K562 (cell line): ENCODE results near the gene TLK2. TPM values are rescaled to one million over a fixed set of nuclear protein-coding genes. Genes with fewer than 3 reads are reported as not detected.

Source experiments
- ATAC-seq: fragments of 200-7000 bp; cut with Tn5 transposase; 3 replicates; pipeline ENCODE4 v1.9.1; 2020; ENCODE audit warnings: moderate library complexity
- BruUV-seq: library from RNA; stranded (reverse); fragments of 400-500 nt; replicated peaks from 2 replicates; lab custom pipeline; 2021; lab: Mats Ljungman, UMichigan
- CTCF ChIA-PET: fragments of 300-600 bp; formaldehyde crosslinking; extraction: SDS; loops from one replicate; lab custom pipeline; 2021; ENCODE audit warnings: low intra/inter-chr PET ratio; lab: Yijun Ruan, JAX
- POLR2A ChIA-PET: fragments of 300-600, 350-650 bp; sonication (Branson Sonifier 250); formaldehyde crosslinking; extraction: SDS; loops from one replicate; lab custom pipeline; 2021; ENCODE audit warnings: antibody characterized with exemption, inconsistent platforms; lab: Yijun Ruan, JAX
- DNase-seq, 4 experiments: peaks; one replicate each; pipeline versions ENCODE4 v3.0.0 to v3.0.0-alpha.2; 2011 to 2018; ENCODE audit warnings: low spot score in 3 of 4, mixed read lengths in 3 of 4; ENCODE audit errors: extremely low read depth in 1 of 4
- FAIRE-seq: peaks from 2 replicates; lab custom pipeline; 2011; peaks lifted over from hg19 to GRCh38; lab: Jason Lieb, UNC
- H2AFZ ChIP-seq: 2 replicates; pipeline ENCODE4 v1.6.0; 2011; ENCODE audit warnings: low read depth, low read length, control low read depth, inconsistent platforms
- H3K27ac ChIP-seq: fragments of 200-600 bp; 3 replicates; pipeline ENCODE4 v1.8.0; 2011; ENCODE audit warnings: low read depth, mild to moderate bottlenecking, control low read depth, inconsistent platforms, low read length, moderate library complexity, mixed read lengths; ENCODE audit errors: extremely low read depth
- H3K27me3 ChIP-seq, 2 experiments: fragments of 300-600 bp in 1 of 2; 2 replicates in 1 of 2; 3 replicates in 1 of 2; pipeline versions ENCODE4 v1.6.0 to v1.8.0; 2011; ENCODE audit warnings: inconsistent platforms in 2 of 2, low read length in 2 of 2, mild to moderate bottlenecking in 1 of 2, mixed read lengths in 1 of 2, moderate library complexity in 1 of 2; ENCODE audit not compliant: control insufficient read depth in 2 of 2, insufficient read depth in 2 of 2
- H3K36me3 ChIP-seq: fragments of 300-600 bp; 3 replicates; pipeline ENCODE4 v1.8.0; 2011; ENCODE audit warnings: mild to moderate bottlenecking, low read length, inconsistent platforms; ENCODE audit not compliant: control insufficient read depth, insufficient read depth
- H3K4me1 ChIP-seq, 2 experiments: fragments of 200-600 bp in 1 of 2; replicated peaks in 1 of 2; 2 replicates in 1 of 2; 3 replicates in 1 of 2; pipeline versions ENCODE4 v1.5.1 to v1.8.0; 2011; ENCODE audit warnings: inconsistent platforms in 2 of 2, low read length in 2 of 2, mild to moderate bottlenecking in 1 of 2, mixed read lengths in 1 of 2, moderate library complexity in 1 of 2; ENCODE audit not compliant: control insufficient read depth in 2 of 2, insufficient read depth in 2 of 2
- H3K4me2 ChIP-seq: 2 replicates; pipeline ENCODE4 v1.6.1; 2011; ENCODE audit warnings: low read length, control low read depth, inconsistent platforms, mixed read lengths; ENCODE audit not compliant: insufficient read depth
- H3K4me3 ChIP-seq: fragments of 200-600 bp; sonication (generic), shearing (Covaris generic); 2 replicates; pipeline ENCODE4 v1.5.1; 2016; ENCODE audit warnings: control low read depth, inconsistent platforms
- H3K79me2 ChIP-seq: fragments of 200-600 bp; 3 replicates; pipeline ENCODE4 v1.8.0; 2011; ENCODE audit warnings: low read length, inconsistent platforms; ENCODE audit not compliant: control insufficient read depth, insufficient read depth
- H3K9ac ChIP-seq, 2 experiments: 2 replicates each; pipeline versions ENCODE4 v1.6.0 to v1.6.1; 2011; ENCODE audit warnings: low read depth in 2 of 2, low read length in 2 of 2, control low read depth in 1 of 2, inconsistent platforms in 1 of 2, mild to moderate bottlenecking in 1 of 2, mixed read lengths in 1 of 2; ENCODE audit not compliant: insufficient read depth in 1 of 2
- H3K9me1 ChIP-seq: one replicate; pipeline ENCODE4 v1.6.0; 2011; ENCODE audit warnings: inconsistent platforms, mild to moderate bottlenecking, low read length, moderate library complexity; ENCODE audit not compliant: control insufficient read depth, insufficient read depth
- H3K9me3 ChIP-seq: replicated peaks from 2 replicates; pipeline ENCODE4 v1.5.1; 2011; ENCODE audit warnings: low read depth, low read length, inconsistent platforms; ENCODE audit not compliant: control insufficient read depth, insufficient read depth
- H4K20me1 ChIP-seq: replicated peaks from 2 replicates; pipeline ENCODE4 v1.6.1; 2011; ENCODE audit warnings: low read length, inconsistent platforms, mixed read lengths; ENCODE audit not compliant: control insufficient read depth, insufficient read depth
- CBX3 ChIP-seq, 2 experiments: IDR thresholded peaks; 1 replicate in 1 of 2; 2 replicates in 1 of 2; pipeline ENCODE4 v1.6.1; 2012; ENCODE audit warnings: inconsistent platforms in 2 of 2, low read length in 2 of 2, borderline replicate concordance in 1 of 2, control low read depth in 1 of 2
- GATA2 ChIP-seq: sonication (generic); formaldehyde crosslinking; IDR thresholded peaks from 2 replicates; pipeline ENCODE4 v1.4.0; 2020; ENCODE audit warnings: mild to moderate bottlenecking, missing genetic modification reagents
- LARP7 ChIP-seq: fragments of 450-650 bp; IDR thresholded peaks from 2 replicates; pipeline ENCODE4 v1.6.1; 2016
- MED1 ChIP-seq: sonication (generic); formaldehyde crosslinking; IDR thresholded peaks from 2 replicates; pipeline ENCODE4 v1.8.1; 2023; ENCODE audit warnings: missing genetic modification reagents, borderline replicate concordance
- MYNN ChIP-seq, 2 experiments: sonication (generic); formaldehyde crosslinking in 1 of 2; IDR thresholded peaks; 2 replicates each; pipeline versions ENCODE4 v1.5.0 to v1.6.1; 2016 to 2020; ENCODE audit warnings: antibody characterized with exemption in 1 of 2, missing genetic modification reagents in 1 of 2
- PML ChIP-seq: IDR thresholded peaks from 2 replicates; pipeline ENCODE4 v1.6.1; 2012; ENCODE audit warnings: low read length, inconsistent platforms
- POLR2AphosphoS5 ChIP-seq: IDR thresholded peaks from 2 replicates; pipeline ENCODE4 v1.6.1; 2011; ENCODE audit warnings: mild to moderate bottlenecking, low read depth, low read length, moderate library complexity; ENCODE audit not compliant: control insufficient read depth, insufficient read depth
- SMAD4 ChIP-seq: fragments of 250-450 bp; sonication (Bioruptor Pico); conservative IDR thresholded peaks from 2 replicates; pipeline ENCODE4 v1.8.0; 2021; ENCODE audit warnings: inconsistent platforms, mild to moderate bottlenecking, moderate library complexity
- ZNF354B ChIP-seq: fragments of 250-450 bp; sonication (Bioruptor Pico); IDR thresholded peaks from 2 replicates; pipeline ENCODE4 v1.4.0; 2020
- WGBS: fragments of 100-300 bp; shearing (Covaris generic); methylation state at CpG from one replicate; pipeline ENCODE4 v1.1.6; 2016; ENCODE audit warnings: low coverage, mixed read lengths; ENCODE audit not compliant: insufficient coverage; ENCODE audit errors: missing lambda C conversion rate; 5-methylcytosine and 5-hydroxymethylcytosine counted together
- in situ Hi-C: fragments of 300-500 bp; cut with MboI; formaldehyde crosslinking; loops from 4 replicates; pipeline ENCODE4 v1.15.0; 2018; ENCODE audit warnings: inconsistent platforms, mixed read lengths
- intact Hi-C: fragments of 100-400 bp; cut with micrococcal nuclease; formaldehyde crosslinking; loops from 2 replicates; pipeline ENCODE4 v1.14.2; 2022
- polyA plus RNA-seq, 8 experiments: library from polyadenylated mRNA; depleted of rRNA in 4 of 8; stranded (reverse) in 5 of 8; unstranded in 3 of 8; fragments of >200 nt; fragmentation: Nextera tagmentation in 2 of 8; fragmentation: Illumina TruSeq in 1 of 8; extraction: Ambion mirVana in 2 of 8; extraction: Trizol in 1 of 8; gene quantifications; 2 replicates each; pipeline versions ENCODE4 v1.2.1 to v1.2.3, GENCODE V29; 2011 to 2014; ENCODE audit warnings: inconsistent platforms in 1 of 8, missing spikeins in 1 of 8
- total RNA-seq, 7 experiments: library from RNA; depleted of rRNA in 6 of 7; stranded (reverse); fragments of >200 nt in 6 of 7; fragmentation: Illumina TruSeq in 2 of 7; extraction: Trizol in 2 of 7; gene quantifications; 2 replicates each; pipeline versions ENCODE4 v1.2.1 to v1.2.3, GENCODE V29; 2011 to 2021; ENCODE audit warnings: low replicate concordance in 1 of 7
- TF ChIP-seq, protein P1 (sequence below): sonication (generic); formaldehyde crosslinking; IDR thresholded peaks from 2 replicates; pipeline ENCODE4 v1.4.0; 2020; ENCODE audit warnings: mild to moderate bottlenecking, missing genetic modification reagents
- TF ChIP-seq, protein P2 (sequence below): fragments of 450-650 bp; formaldehyde crosslinking; IDR thresholded peaks from 2 replicates; pipeline ENCODE4 v1.4.0; 2020; ENCODE audit warnings: mild to moderate bottlenecking, moderate library complexity
- TF ChIP-seq, protein P3 (sequence below): fragments of 250-450 bp; sonication (Bioruptor Pico); IDR thresholded peaks from 2 replicates; pipeline ENCODE4 v1.8.0; 2021; ENCODE audit warnings: moderate library complexity, mild to moderate bottlenecking, inconsistent platforms

The TLK2 gene
- total and polyA plus RNA-seq, 9 of the 15 experiments (the other 6 are each of a cell fraction or from before 2014, with no cell fraction given), result 10.1 to 51.9 (median 32.4) TPM

DNA sequence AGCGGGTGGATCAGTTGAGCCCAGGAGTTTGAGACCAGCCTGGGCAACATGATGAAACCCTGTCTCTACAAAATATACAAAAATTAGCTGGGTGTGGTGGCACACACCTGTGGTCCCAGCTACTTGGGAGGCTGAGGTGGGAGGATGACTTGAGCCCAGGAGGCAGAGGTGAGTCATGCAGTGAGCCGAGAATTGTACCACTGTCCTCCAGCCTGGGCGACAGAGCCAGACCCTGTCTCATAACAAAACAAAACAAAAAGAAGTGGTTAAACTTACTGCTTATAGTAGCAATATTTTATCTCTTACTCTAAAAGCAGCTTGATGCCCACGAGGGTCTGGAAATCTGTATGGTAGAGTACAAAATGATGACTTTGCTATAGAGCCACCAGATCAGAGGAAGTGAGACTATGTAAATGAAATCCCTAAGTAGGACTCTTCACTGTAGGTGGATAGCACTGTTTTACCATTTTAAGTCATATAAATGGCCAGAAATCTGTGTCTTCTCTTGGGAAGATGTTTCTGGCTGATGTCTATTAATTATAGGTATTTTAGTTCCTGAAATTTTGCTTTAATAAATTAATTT is 88.5 kb downstream of the TLK2 start (continued):
- TF ChIP-seq, protein P1, sequence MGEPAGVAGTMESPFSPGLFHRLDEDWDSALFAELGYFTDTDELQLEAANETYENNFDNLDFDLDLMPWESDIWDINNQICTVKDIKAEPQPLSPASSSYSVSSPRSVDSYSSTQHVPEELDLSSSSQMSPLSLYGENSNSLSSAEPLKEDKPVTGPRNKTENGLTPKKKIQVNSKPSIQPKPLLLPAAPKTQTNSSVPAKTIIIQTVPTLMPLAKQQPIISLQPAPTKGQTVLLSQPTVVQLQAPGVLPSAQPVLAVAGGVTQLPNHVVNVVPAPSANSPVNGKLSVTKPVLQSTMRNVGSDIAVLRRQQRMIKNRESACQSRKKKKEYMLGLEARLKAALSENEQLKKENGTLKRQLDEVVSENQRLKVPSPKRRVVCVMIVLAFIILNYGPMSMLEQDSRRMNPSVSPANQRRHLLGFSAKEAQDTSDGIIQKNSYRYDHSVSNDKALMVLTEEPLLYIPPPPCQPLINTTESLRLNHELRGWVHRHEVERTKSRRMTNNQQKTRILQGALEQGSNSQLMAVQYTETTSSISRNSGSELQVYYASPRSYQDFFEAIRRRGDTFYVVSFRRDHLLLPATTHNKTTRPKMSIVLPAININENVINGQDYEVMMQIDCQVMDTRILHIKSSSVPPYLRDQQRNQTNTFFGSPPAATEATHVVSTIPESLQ (CRISPR knock-in tag), result no peak

DNA sequence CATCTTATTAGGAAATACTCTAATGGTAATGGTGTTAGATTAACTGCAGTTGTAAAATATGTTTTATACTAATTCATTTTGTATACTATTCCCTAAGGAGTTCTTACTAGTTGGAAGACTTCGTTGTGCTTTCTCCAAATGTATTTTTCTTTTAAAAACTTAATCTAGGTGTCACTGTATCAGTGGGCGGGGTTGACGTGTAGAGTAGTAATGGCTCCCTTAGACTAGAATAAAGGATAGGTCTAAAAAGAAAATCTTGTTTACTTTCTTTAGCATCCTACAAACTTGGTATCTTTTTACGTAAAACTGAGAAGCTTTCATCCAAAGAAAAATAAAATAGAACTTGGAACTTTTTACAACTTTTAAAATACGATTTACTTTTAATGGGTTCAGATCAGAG is 93.9 kb downstream of the TLK2 start:
- Histone ChIP-seq H3K4me3 (no peak overlapping the region), H2AFZ (no peak overlapping the region), H3K4me1 (no peaks in the 10 kb centered on the region), H3K4me2 (no peak overlapping the region), H3K79me2 (no peaks in the 10 kb centered on the region), H4K20me1 (no peaks in the 10 kb centered on the region), H3K27ac (no peak overlapping the region), H3K27me3 (no peaks in the 10 kb centered on the region), H3K9ac (no peak overlapping the region), H3K36me3 (peaks cover 42% of the 10 kb centered on the region), H3K9me1 (no peaks in the 10 kb centered on the region), H3K9me3 (no peaks in the 10 kb centered on the region)
- WGBS, result 92% methylated on average over 5 of the region's 5 CpGs
- in situ Hi-C loops (no loop called here), intact Hi-C loops (no loop called here)
- POLR2A ChIA-PET, result interaction anchor here (0.6 to 0.8 kb wide), 3 partner anchors 8 to 973 kb away, joined by 3 read pairs; no protein-coding TSS in a partner anchor
- CTCF ChIA-PET, result no interaction called here
- FAIRE-seq, result no peak
- no peak for ATAC-seq
- TF ChIP-seq SMAD4 (CRISPR knock-in tag), result no peak
- TF ChIP-seq CBX3 (IDR thresholded peaks at IDR 0.05; ENCODE audit: borderline replicate concordance in 1 of 2, low read length in 2 of 2), result no peak
- TF ChIP-seq POLR2AphosphoS5, result no peak
- TF ChIP-seq, protein P2, sequence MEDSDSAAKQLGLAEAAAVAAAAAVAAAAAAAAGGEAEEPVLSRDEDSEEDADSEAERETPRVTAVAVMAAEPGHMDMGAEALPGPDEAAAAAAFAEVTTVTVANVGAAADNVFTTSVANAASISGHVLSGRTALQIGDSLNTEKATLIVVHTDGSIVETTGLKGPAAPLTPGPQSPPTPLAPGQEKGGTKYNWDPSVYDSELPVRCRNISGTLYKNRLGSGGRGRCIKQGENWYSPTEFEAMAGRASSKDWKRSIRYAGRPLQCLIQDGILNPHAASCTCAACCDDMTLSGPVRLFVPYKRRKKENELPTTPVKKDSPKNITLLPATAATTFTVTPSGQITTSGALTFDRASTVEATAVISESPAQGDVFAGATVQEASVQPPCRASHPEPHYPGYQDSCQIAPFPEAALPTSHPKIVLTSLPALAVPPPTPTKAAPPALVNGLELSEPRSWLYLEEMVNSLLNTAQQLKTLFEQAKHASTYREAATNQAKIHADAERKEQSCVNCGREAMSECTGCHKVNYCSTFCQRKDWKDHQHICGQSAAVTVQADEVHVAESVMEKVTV, result no peak
- TF ChIP-seq, protein P3, sequence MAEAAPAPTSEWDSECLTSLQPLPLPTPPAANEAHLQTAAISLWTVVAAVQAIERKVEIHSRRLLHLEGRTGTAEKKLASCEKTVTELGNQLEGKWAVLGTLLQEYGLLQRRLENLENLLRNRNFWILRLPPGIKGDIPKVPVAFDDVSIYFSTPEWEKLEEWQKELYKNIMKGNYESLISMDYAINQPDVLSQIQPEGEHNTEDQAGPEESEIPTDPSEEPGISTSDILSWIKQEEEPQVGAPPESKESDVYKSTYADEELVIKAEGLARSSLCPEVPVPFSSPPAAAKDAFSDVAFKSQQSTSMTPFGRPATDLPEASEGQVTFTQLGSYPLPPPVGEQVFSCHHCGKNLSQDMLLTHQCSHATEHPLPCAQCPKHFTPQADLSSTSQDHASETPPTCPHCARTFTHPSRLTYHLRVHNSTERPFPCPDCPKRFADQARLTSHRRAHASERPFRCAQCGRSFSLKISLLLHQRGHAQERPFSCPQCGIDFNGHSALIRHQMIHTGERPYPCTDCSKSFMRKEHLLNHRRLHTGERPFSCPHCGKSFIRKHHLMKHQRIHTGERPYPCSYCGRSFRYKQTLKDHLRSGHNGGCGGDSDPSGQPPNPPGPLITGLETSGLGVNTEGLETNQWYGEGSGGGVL, result no peak
- TF ChIP-seq LARP7, result no peak
- no peak for TF ChIP-seq PML
- no peak for TF ChIP-seq MED1 (CRISPR knock-in tag)
- no peak for TF ChIP-seq GATA2 (CRISPR knock-in tag)
- no peak for TF ChIP-seq ZNF354B (CRISPR knock-in tag)
- TF ChIP-seq MYNN (IDR thresholded peaks at IDR 0.05), result no peak
- no peak for TF ChIP-seq MYNN (CRISPR knock-in tag; IDR thresholded peaks at IDR 0.05)
- BruUV-seq, result no TSS peak
- DNase-seq, result no peak
